GM12872 (cell line): ENCODE data around the gene SINHCAF.

Source experiments
- TF ChIP-seq, protein P1 (sequence below): IDR thresholded peaks from 3 replicates; pipeline ENCODE4 v1.5.1; 2011; ENCODE audit warnings: low read depth, mild to moderate bottlenecking, low read length, moderate library complexity; ENCODE audit not compliant: insufficient read depth

SINHCAF gene

DNA sequence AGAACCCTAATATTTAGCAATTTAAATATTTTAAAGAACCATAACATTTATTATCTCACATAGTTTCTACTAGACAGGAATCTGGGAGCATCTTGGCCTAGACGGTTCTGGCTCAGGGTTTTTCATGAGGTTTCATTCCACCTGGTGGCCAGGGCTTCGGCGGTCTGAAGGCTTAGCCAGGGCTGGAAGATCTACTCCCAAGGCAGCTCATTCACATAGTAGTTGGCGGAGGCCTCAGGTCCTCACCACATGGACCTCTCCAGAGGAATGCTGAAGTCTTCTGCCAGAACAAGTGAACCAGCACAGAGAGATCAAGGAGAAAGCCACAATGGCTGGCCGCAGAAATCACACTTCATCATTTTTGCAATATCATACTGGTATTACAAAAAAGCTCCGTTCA, 68.2 kb downstream of the SINHCAF start:
- TF ChIP-seq, protein P1, sequence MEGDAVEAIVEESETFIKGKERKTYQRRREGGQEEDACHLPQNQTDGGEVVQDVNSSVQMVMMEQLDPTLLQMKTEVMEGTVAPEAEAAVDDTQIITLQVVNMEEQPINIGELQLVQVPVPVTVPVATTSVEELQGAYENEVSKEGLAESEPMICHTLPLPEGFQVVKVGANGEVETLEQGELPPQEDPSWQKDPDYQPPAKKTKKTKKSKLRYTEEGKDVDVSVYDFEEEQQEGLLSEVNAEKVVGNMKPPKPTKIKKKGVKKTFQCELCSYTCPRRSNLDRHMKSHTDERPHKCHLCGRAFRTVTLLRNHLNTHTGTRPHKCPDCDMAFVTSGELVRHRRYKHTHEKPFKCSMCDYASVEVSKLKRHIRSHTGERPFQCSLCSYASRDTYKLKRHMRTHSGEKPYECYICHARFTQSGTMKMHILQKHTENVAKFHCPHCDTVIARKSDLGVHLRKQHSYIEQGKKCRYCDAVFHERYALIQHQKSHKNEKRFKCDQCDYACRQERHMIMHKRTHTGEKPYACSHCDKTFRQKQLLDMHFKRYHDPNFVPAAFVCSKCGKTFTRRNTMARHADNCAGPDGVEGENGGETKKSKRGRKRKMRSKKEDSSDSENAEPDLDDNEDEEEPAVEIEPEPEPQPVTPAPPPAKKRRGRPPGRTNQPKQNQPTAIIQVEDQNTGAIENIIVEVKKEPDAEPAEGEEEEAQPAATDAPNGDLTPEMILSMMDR, result no peak

DNA sequence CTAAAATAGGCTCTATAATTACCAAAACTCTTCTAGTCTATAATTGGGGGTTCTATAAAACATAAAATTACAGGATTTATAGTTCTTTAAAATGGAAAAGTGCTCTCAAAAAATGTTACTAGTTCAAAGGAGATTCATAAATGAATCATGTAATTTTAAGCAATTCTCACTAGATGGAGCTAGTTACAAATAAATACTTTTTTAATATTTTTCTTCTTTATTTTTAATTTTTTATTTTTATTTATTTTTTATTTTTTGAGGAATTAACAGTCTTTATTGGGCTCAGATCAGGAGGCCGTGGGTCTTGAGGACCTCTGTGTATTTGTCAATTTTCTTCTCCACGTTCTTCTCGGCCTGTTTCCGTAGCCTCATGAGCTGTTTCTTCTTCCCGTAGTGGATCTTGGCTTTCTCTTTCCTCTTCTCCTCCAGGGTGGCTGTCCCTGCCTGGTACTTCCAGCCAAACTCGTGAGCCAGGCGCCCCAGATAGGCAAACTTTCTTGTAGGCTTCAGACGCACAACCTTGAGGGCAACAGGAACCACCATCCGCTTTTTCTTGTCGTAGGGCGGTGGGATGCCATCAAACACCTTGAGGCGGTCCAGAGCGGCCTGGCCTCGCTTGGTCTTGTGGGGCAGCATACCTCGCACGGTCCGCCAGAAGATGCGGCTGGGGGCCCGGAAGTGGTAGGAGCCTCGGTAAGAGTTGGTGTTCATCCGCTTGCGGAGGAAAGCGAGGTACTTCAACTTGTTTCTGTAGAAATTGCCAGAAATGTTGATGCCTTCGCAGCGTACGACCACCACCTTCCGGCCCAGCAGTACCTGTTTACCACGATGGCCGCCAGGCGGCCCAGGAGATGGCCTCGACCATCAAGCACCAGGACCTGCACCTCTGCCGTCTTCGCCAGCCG, 74.0 kb downstream of the SINHCAF start:
- TF ChIP-seq, protein P1, result 0 out of 3 replicates have a peak, but pooled peaks have one; percentile 19

DNA sequence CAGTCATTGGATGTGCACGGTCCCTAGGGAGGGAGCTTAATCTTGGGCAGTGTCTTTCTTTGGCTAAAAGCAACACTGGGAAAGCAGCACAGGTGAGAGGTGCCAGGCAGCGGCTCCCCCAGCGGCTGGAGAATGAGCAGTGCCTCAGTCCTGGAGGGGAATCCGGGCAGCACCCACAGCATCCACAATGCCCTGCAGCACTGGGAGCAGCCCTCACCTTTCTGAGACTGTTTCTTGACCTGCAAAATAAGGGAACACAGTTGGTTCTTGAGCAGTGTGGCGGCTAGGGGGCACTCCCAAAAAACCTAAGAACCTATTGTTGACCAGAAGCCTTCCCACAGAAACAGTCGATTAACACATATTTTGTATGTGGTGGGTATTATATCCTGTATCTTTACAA, 75.8 kb downstream of the SINHCAF start:
- TF ChIP-seq, protein P1, result no peak

DNA sequence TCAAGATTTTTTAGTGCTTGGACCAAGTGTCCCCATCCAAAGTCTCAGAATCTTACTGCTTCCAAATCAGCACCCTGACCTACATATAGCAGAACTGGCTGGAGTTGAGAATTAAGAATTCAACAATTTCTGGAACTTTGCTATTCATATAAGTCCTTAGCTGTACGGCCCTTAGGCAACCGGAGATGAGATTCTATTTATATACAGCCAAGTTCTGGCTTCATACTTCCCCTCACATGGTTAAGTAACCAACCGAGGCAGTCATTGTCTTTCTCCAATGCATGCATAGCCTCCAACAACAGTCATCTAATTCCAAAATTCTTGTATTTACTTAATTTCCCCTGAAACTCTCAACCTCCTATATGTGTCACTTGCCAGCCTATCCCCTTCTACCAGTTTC, 76.6 kb downstream of the SINHCAF start:
- TF ChIP-seq, protein P1, result no peak

DNA sequence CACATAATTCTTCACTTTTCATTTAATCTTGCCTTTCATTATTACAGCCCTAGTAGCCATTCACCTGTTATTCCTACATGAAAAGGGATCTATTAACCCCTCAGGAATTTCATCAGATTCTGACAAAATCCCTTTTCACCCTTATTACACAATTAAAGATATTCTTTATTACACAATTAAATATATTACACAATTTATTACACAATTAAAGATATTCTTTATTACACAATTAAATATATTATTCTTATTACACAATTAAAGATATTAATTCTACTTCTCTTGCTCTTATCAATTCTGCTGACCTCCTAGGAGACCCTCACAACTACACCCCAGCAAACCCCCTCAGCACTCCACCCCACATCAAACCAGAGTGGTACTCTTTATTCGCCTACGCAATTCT, 77.1 kb downstream of the SINHCAF start:
- TF ChIP-seq, protein P1, result no peak

DNA sequence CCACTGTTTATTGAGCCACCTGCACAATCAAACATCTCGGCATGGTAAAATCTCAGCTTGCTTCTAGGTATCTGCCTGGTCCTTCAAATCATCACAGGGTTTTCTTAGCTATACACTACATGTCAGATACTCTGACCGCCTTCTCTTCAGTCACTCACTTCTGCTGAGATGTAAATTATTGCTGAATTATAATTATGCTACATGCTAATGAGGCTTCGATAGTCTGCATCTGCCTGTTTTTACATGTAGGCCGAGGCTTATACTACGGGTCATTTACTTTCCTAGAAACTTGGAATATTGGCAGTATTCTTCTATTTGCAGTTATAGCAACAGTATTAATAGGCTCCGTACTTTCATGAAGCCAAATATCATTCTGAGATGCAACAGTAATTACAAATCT, 77.6 kb downstream of the SINHCAF start:
- TF ChIP-seq, protein P1, result no peak

DNA sequence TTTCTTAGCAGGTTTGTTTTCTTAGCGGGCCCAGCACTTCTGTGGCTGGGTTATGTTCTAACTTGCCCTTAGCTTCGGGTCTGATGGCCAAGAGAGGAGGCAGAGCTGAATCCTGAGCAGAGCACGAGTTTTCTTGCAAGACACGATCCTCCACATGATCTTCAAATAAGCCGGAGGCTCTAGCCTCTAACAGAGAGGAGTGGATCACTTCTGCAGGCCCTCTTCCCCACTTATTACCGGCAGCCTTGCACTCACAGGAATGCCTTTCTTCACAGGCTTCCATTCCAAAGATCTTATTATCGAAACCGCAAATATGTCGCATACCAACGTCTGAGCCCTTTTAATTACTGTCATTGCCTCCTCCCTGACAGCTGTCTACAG, 79.5 kb downstream of the SINHCAF start:
- TF ChIP-seq, protein P1, result no peak
